Right lobe of liver (tissue), 6 donors: ENCODE results near the gene RNF150. TPM values are rescaled to one million over a fixed set of nuclear protein-coding genes. Genes with fewer than 3 reads are reported as not detected.

Experiments
- ATAC-seq, 4 donors: fragments of 200-7000 bp; cut with Tn5 transposase; one replicate each; pipeline ENCODE4 v1.9.1; 2020; ENCODE audit warnings: mild to moderate bottlenecking in 4 of 4, moderate library complexity in 4 of 4
- DNase-seq, 3 donors: peaks; one replicate each; pipeline ENCODE4 v3.0.0-alpha.2; 2020
- H3K27ac ChIP-seq, 3 donors: fragments of 200-600 bp; one replicate each; pipeline ENCODE4 v1.8.0; 2022
- H3K27me3 ChIP-seq, 2 donors: fragments of 200-600 bp; one replicate each; pipeline ENCODE4 v1.8.0; 2022
- H3K36me3 ChIP-seq, 4 donors: fragments of 200-600 bp; sonication (generic) in 1 of 4; one replicate each; pipeline versions ENCODE4 v1.5.1 to v1.8.0; 2017 to 2022; ENCODE audit warnings: control low read depth in 1 of 4
- H3K4me1 ChIP-seq, 4 donors: fragments of 200-600 bp; sonication (generic) in 1 of 4; one replicate each; pipeline versions ENCODE4 v1.5.1 to v1.8.0; 2017 to 2022; ENCODE audit warnings: control low read depth in 1 of 4
- H3K4me3 ChIP-seq, 3 donors: fragments of 200-600 bp; one replicate each; pipeline ENCODE4 v1.8.0; 2022
- H3K9me3 ChIP-seq, 4 donors: fragments of 200-600 bp; sonication (generic) in 1 of 4; one replicate each; pipeline versions ENCODE4 v1.5.1 to v1.8.0; 2017 to 2022; ENCODE audit warnings: control low read depth in 1 of 4
- CTCF ChIP-seq, 4 donors: fragments of 200-600 bp in 3 of 4; fragments of 450-650 bp in 1 of 4; IDR thresholded peaks; one replicate each; pipeline versions ENCODE4 v1.5.1 to v1.8.0; 2016 to 2022; ENCODE audit warnings: antibody characterized with exemption in 4 of 4, mild to moderate bottlenecking in 2 of 4
- POLR2A ChIP-seq: fragments of 450-650 bp; IDR thresholded peaks from one replicate; pipeline ENCODE4 v1.6.1; 2017; ENCODE audit warnings: antibody characterized with exemption, mild to moderate bottlenecking
- WGBS: methylation state at CpG from one replicate; pipeline ENCODE4 v1.1.6; 2018; ENCODE audit warnings: low coverage, low lambda C conversion rate; ENCODE audit not compliant: insufficient coverage; ENCODE audit errors: missing lambda C conversion rate; 5-methylcytosine and 5-hydroxymethylcytosine counted together
- intact Hi-C, 2 donors: fragments of 100-400 bp; cut with DNase I; formaldehyde crosslinking; loops; one replicate each; pipeline versions ENCODE4 v1.11.2 to v1.14.1; 2022
- total RNA-seq, 6 experiments: library from RNA; depleted of rRNA in 2 of 6; stranded (reverse); fragments of >200 nt in 2 of 6; fragmentation: NEBNext Ultra II Directional in 3 of 6; extraction: Animal tissue kit (Norgen Biotek cat#: 25700) in 3 of 6; gene quantifications; one replicate each; pipeline versions ENCODE4 v1.1.0 to v1.2.4, GENCODE V29; 2016 to 2023
- donor health status: DM: no; HTN: yes; CAD: no.
- donor health status: DM: no; HTN: no; CAD: no.
- donor health status: DM: no; HTN: no; CAD: no.
- donor health status: DM: no; HTN: yes; CAD: no.
- donor health status: DM: no; HTN: yes; CAD: no.

Gene RNF150
- total RNA-seq, 6 experiments from 2014 or later = 1.2 to 1.8 (median 1.5) TPM

GRCh38 chr4:141109983-141110382 is 23.3 kb downstream of the RNF150 start:
- no peaks in the 10 kb centered on the region for H3K36me3 ChIP-seq
- no peak overlapping the region for H3K4me3 ChIP-seq
- intact Hi-C loops = no loop called here
- ATAC-seq = no peak
- TF ChIP-seq POLR2A (no peak), CTCF (IDR thresholded peaks at IDR 0.05) (no peak)
- no peaks in the 10 kb centered on the region for H3K27me3 ChIP-seq
- WGBS = 69% methylated on average over 4 of the region's 4 CpGs
- H3K9me3 ChIP-seq = no peaks in the 10 kb centered on the region
- no peak overlapping the region for H3K27ac ChIP-seq
- H3K4me1 ChIP-seq = no peaks in the 10 kb centered on the region
- DNase-seq = no peak

GRCh38 chr4:141107927-141108326 is 25.3 kb downstream of the RNF150 start:
- DNase-seq (no peak), ATAC-seq (no peak)
- Histone ChIP-seq H3K4me3 (no peak overlapping the region), H3K27me3 (no peaks in the 10 kb centered on the region), H3K36me3 (no peaks in the 10 kb centered on the region), H3K4me1 (no peaks in the 10 kb centered on the region), H3K27ac (no peak overlapping the region), H3K9me3 (no peaks in the 10 kb centered on the region)
- no peak for TF ChIP-seq CTCF (IDR thresholded peaks at IDR 0.05)
- TF ChIP-seq POLR2A = no peak
- WGBS = 71% methylated on average over 3 of the region's 3 CpGs
- intact Hi-C loops = no loop called here

- WGBS = 84% methylated on average over 3 of the region's 3 CpGs
Observed at GRCh38 chr4:141102367-141102766, 30.9 kb downstream of the RNF150 start.

GRCh38 chr4:141101511-141101910 is 31.8 kb downstream of the RNF150 start:
- intact Hi-C loops = no loop called here
- no peaks in the 10 kb centered on the region for H3K9me3 ChIP-seq
- no peaks in the 10 kb centered on the region for H3K36me3 ChIP-seq
- no peak for DNase-seq
- no peak overlapping the region for H3K27ac ChIP-seq
- 72% methylated on average over 4 of the region's 4 CpGs for WGBS
- no peak overlapping the region for H3K4me3 ChIP-seq
- H3K4me1 ChIP-seq = no peaks in the 10 kb centered on the region
- TF ChIP-seq POLR2A = no peak
- H3K27me3 ChIP-seq = no peaks in the 10 kb centered on the region
- ATAC-seq = no peak

More at GRCh38 chr4:141102367-141102766, 30.9 kb downstream of the RNF150 start:
- no peak overlapping the region for H3K4me3 ChIP-seq
- H3K27ac ChIP-seq = no peak overlapping the region
- H3K27me3 ChIP-seq = no peaks in the 10 kb centered on the region
- H3K9me3 ChIP-seq = no peaks in the 10 kb centered on the region
- DNase-seq (no peak), ATAC-seq (no peak)
- no peaks in the 10 kb centered on the region for H3K36me3 ChIP-seq
- intact Hi-C loops = no loop called here
- no peaks in the 10 kb centered on the region for H3K4me1 ChIP-seq
- TF ChIP-seq POLR2A (no peak), CTCF (IDR thresholded peaks at IDR 0.05) (no peak)

- TF ChIP-seq POLR2A (no peak), CTCF (IDR thresholded peaks at IDR 0.05) (no peak)
- no peaks in the 10 kb centered on the region for H3K9me3 ChIP-seq
- DNase-seq = no peak
- intact Hi-C loops = no loop called here
- H3K27ac ChIP-seq = no peak overlapping the region
- no peaks in the 10 kb centered on the region for H3K4me1 ChIP-seq
- WGBS = 82% methylated on average over 1 of the region's 1 CpG
- no peak overlapping the region for H3K4me3 ChIP-seq
- ATAC-seq = no peak
- no peaks in the 10 kb centered on the region for H3K27me3 ChIP-seq
- H3K36me3 ChIP-seq = no peaks in the 10 kb centered on the region
Observed at GRCh38 chr4:141099326-141099725, 33.9 kb downstream of the RNF150 start.
